BLaER1 treated with 17β-estradiol and CSF1 and Interleukin-3, amounts not matched to agents 10 nM and 100 nM (cell line): ENCODE data around the gene FJX1.

Experiments
- H3K27ac ChIP-seq, 11 experiments: shearing (Covaris generic); formaldehyde crosslinking; 2 replicates each; pipeline ENCODE4 v1.8.1; 2022
- H3K27me3 ChIP-seq, 11 experiments: shearing (Covaris generic); formaldehyde crosslinking; 2 replicates each; pipeline ENCODE4 v1.8.1; 2022
- H3K36me3 ChIP-seq, 11 experiments: shearing (Covaris generic); formaldehyde crosslinking; 2 replicates each; pipeline ENCODE4 v1.8.1; 2022
- H3K4me1 ChIP-seq, 10 experiments: shearing (Covaris generic); formaldehyde crosslinking; 2 replicates each; pipeline ENCODE4 v1.8.1; 2022
- H3K4me2 ChIP-seq, 11 experiments: shearing (Covaris generic); formaldehyde crosslinking; 2 replicates each; pipeline ENCODE4 v1.8.1; 2022
- H3K4me3 ChIP-seq, 10 experiments: shearing (Covaris generic); formaldehyde crosslinking; 2 replicates each; pipeline ENCODE4 v1.8.1; 2022
- H3K9ac ChIP-seq, 11 experiments: shearing (Covaris generic); formaldehyde crosslinking; 2 replicates each; pipeline ENCODE4 v1.8.1; 2022
- H3K9me3 ChIP-seq, 11 experiments: shearing (Covaris generic); formaldehyde crosslinking; replicated peaks in 1 of 11; 2 replicates each; pipeline ENCODE4 v1.8.1; 2022
- H4K20me1 ChIP-seq, 11 experiments: shearing (Covaris generic); formaldehyde crosslinking; 2 replicates each; pipeline ENCODE4 v1.8.1; 2022
- Cebpa-rat ChIP-seq, 11 experiments: shearing (Covaris generic); IDR thresholded peaks; 2 replicates each; pipeline ENCODE4 v1.8.1; 2022

The FJX1 gene

GRCh38 chr11:35631891-35632290 lies 13.6 kb downstream of the FJX1 start:
- H3K36me3 ChIP-seq = no peaks in the 10 kb centered on the region
- peak overlapping the region in 9 of 11 experiments; percentile 9 to 80 (median 57); a peak in 16 of 22 replicates for H3K4me2 ChIP-seq
- no peak overlapping the region for H3K4me3 ChIP-seq
- TF ChIP-seq Cebpa-rat (IDR thresholded peaks at IDR 0.05) = no peak
- H3K9ac ChIP-seq = no peak overlapping the region
- H4K20me1 ChIP-seq = no peaks in the 10 kb centered on the region
- no peaks in the 10 kb centered on the region for H3K9me3 ChIP-seq
- no peak overlapping the region for H3K27ac ChIP-seq
- peaks cover 8 to 37% (median 29%) of the 10 kb centered on the region in 10 experiments; a peak in 19 of 20 replicates for H3K4me1 ChIP-seq
- H3K27me3 ChIP-seq = no peaks in the 10 kb centered on the region

GRCh38 chr11:35632301-35632700 lies 14.0 kb downstream of the FJX1 start:
- Histone ChIP-seq H3K27ac (no peak overlapping the region), H3K9ac (no peak overlapping the region), H3K36me3 (no peaks in the 10 kb centered on the region), H3K4me2 (peak overlapping the region in 10 of 11 experiments; percentile 34 to 80 (median 57); a peak in 19 of 22 replicates), H3K4me1 (peaks cover 8 to 37% (median 29%) of the 10 kb centered on the region in 10 experiments; a peak in 19 of 20 replicates), H3K4me3 (no peak overlapping the region), H4K20me1 (no peaks in the 10 kb centered on the region), H3K27me3 (no peaks in the 10 kb centered on the region), H3K9me3 (no peaks in the 10 kb centered on the region)
- no peak for TF ChIP-seq Cebpa-rat (IDR thresholded peaks at IDR 0.05)

GRCh38 chr11:35633827-35634423 lies 15.7 kb downstream of the FJX1 start:
- Histone ChIP-seq H3K27me3 (no peaks in the 10 kb centered on the region), H3K36me3 (no peaks in the 10 kb centered on the region), H3K9me3 (no peaks in the 10 kb centered on the region), H3K4me2 (peak overlapping the region in 9 of 11 experiments; percentile 17 to 80 (median 57); a peak in 17 of 22 replicates), H3K27ac (no peak overlapping the region), H3K4me3 (no peak overlapping the region), H4K20me1 (no peaks in the 10 kb centered on the region), H3K4me1 (peaks cover 8 to 37% (median 29%) of the 10 kb centered on the region in 10 experiments; a peak in 19 of 20 replicates), H3K9ac (no peak overlapping the region)
- no peak for TF ChIP-seq Cebpa-rat (IDR thresholded peaks at IDR 0.05)

GRCh38 chr11:35635933-35636332 lies 17.7 kb downstream of the FJX1 start:
- Histone ChIP-seq H4K20me1 (no peaks in the 10 kb centered on the region), H3K4me3 (no peak overlapping the region), H3K27ac (no peak overlapping the region), H3K9me3 (no peaks in the 10 kb centered on the region), H3K9ac (no peak overlapping the region), H3K4me1 (peaks cover 8 to 37% (median 29%) of the 10 kb centered on the region in 10 experiments; a peak in 19 of 20 replicates), H3K36me3 (no peaks in the 10 kb centered on the region), H3K4me2 (no peak overlapping the region), H3K27me3 (no peaks in the 10 kb centered on the region)
- TF ChIP-seq Cebpa-rat (IDR thresholded peaks at IDR 0.05) = no peak

GRCh38 chr11:35639591-35640179 lies 21.4 kb downstream of the FJX1 start:
- Histone ChIP-seq H3K4me3 (no peak overlapping the region), H3K9me3 (no peaks in the 10 kb centered on the region), H3K36me3 (no peaks in the 10 kb centered on the region), H3K9ac (no peak overlapping the region), H3K4me1 (peaks cover 0 to 1% (median 0%) of the 10 kb centered on the region in 10 experiments; a peak in 2 of 20 replicates), H3K27me3 (no peaks in the 10 kb centered on the region), H3K4me2 (no peak overlapping the region), H3K27ac (no peak overlapping the region), H4K20me1 (no peaks in the 10 kb centered on the region)
- TF ChIP-seq Cebpa-rat (IDR thresholded peaks at IDR 0.05) = no peak

GRCh38 chr11:35641171-35641897 lies 23.1 kb downstream of the FJX1 start:
- Histone ChIP-seq H3K4me1 (no peaks in the 10 kb centered on the region), H3K4me3 (no peak overlapping the region), H3K9me3 (no peaks in the 10 kb centered on the region), H3K36me3 (no peaks in the 10 kb centered on the region), H3K27ac (no peak overlapping the region), H3K4me2 (no peak overlapping the region), H4K20me1 (no peaks in the 10 kb centered on the region), H3K9ac (no peak overlapping the region), H3K27me3 (no peaks in the 10 kb centered on the region)
- no peak for TF ChIP-seq Cebpa-rat (IDR thresholded peaks at IDR 0.05)

GRCh38 chr11:35641964-35642363 lies 23.7 kb downstream of the FJX1 start:
- no peaks in the 10 kb centered on the region for H3K4me1 ChIP-seq
- no peak for TF ChIP-seq Cebpa-rat (IDR thresholded peaks at IDR 0.05)
- no peak overlapping the region for H3K27ac ChIP-seq
- no peak overlapping the region for H3K4me3 ChIP-seq
- no peaks in the 10 kb centered on the region for H3K36me3 ChIP-seq
- no peaks in the 10 kb centered on the region for H3K9me3 ChIP-seq
- no peaks in the 10 kb centered on the region for H4K20me1 ChIP-seq
- no peak overlapping the region for H3K9ac ChIP-seq
- H3K27me3 ChIP-seq = no peaks in the 10 kb centered on the region
- no peak overlapping the region for H3K4me2 ChIP-seq

- H3K36me3 ChIP-seq = no peaks in the 10 kb centered on the region
- no peak overlapping the region for H3K4me2 ChIP-seq
- no peaks in the 10 kb centered on the region for H3K27me3 ChIP-seq
- no peak for TF ChIP-seq Cebpa-rat (IDR thresholded peaks at IDR 0.05)
- H3K4me3 ChIP-seq = no peak overlapping the region
- H4K20me1 ChIP-seq = no peaks in the 10 kb centered on the region
- H3K9ac ChIP-seq = no peak overlapping the region
- H3K9me3 ChIP-seq = no peaks in the 10 kb centered on the region
- peaks cover 0 to 5% (median 0%) of the 10 kb centered on the region in 10 experiments; a peak in 1 of 20 replicates for H3K4me1 ChIP-seq
- H3K27ac ChIP-seq = no peak overlapping the region
Observed at GRCh38 chr11:35647421-35648093, 29.3 kb downstream of the FJX1 start.

GRCh38 chr11:35650006-35650405 lies 31.7 kb downstream of the FJX1 start:
- Histone ChIP-seq H3K4me2 (no peak overlapping the region), H3K27me3 (no peaks in the 10 kb centered on the region)

More at GRCh38 chr11:35650006-35650405, 31.7 kb downstream of the FJX1 start:
- TF ChIP-seq Cebpa-rat (IDR thresholded peaks at IDR 0.05) = no peak
- no peak overlapping the region for H3K9ac ChIP-seq
- H4K20me1 ChIP-seq = no peaks in the 10 kb centered on the region
- H3K36me3 ChIP-seq = no peaks in the 10 kb centered on the region
- H3K4me3 ChIP-seq = no peak overlapping the region
- H3K9me3 ChIP-seq = no peaks in the 10 kb centered on the region
- H3K4me1 ChIP-seq = peaks cover 0 to 5% (median 0%) of the 10 kb centered on the region in 10 experiments; a peak in 1 of 20 replicates
- H3K27ac ChIP-seq = no peak overlapping the region
